ENCODE measurements around the gene AP3D1.

- TF ChIP-seq CTCF (IDR thresholded peaks at IDR 0.05), result no peak
- no peak for TF ChIP-seq POLR2A (IDR thresholded peaks at IDR 0.05)
Observed at GRCh38 chr19:2118438-2118837, 32.9 kb downstream of the AP3D1 start.
